GM12864 (cell line): Measurements from ENCODE around the gene FAM135A.

ENCODE experiments used
- DNase-seq: peaks from one replicate; pipeline ENCODE4 v3.0.0-alpha.2; 2011; ENCODE audit warnings: low read depth
- H3K4me3 ChIP-seq: 2 replicates; pipeline ENCODE4 v1.5.1; 2011; ENCODE audit warnings: mild to moderate bottlenecking, low read depth, low read length, control low read depth
- CTCF ChIP-seq: IDR thresholded peaks from 2 replicates; pipeline ENCODE4 v1.5.1; 2011; ENCODE audit warnings: low read depth, mild to moderate bottlenecking, moderate library complexity, low read length, control low read depth, inconsistent platforms; ENCODE audit errors: missing control alignments

The FAM135A gene

GRCh38 chr6:70524721-70525286 lies 111.5 kb downstream of the FAM135A start:
- no peak for DNase-seq
- H3K4me3 ChIP-seq = no peak overlapping the region
- no peak for TF ChIP-seq CTCF

- DNase-seq = no peak
- no peak for TF ChIP-seq CTCF
- no peak overlapping the region for H3K4me3 ChIP-seq
Measured at GRCh38 chr6:70527071-70527737, 113.9 kb downstream of the FAM135A start.

GRCh38 chr6:70530023-70530422 lies 116.7 kb downstream of the FAM135A start:
- no peak for DNase-seq
- H3K4me3 ChIP-seq = no peak overlapping the region
- TF ChIP-seq CTCF = no peak

- no peak for TF ChIP-seq CTCF
- no peak overlapping the region for H3K4me3 ChIP-seq
- DNase-seq = no peak
Measured at GRCh38 chr6:70531133-70531532, 117.8 kb downstream of the FAM135A start.

GRCh38 chr6:70537266-70537665 lies 124.0 kb downstream of the FAM135A start:
- H3K4me3 ChIP-seq = no peak overlapping the region
- DNase-seq = no peak
- no peak for TF ChIP-seq CTCF

GRCh38 chr6:70538376-70538775 lies 125.1 kb downstream of the FAM135A start:
- DNase-seq = no peak
- TF ChIP-seq CTCF = no peak

GRCh38 chr6:70547313-70547712 lies 134.0 kb downstream of the FAM135A start:
- DNase-seq = no peak
- no peak overlapping the region for H3K4me3 ChIP-seq
- TF ChIP-seq CTCF = peak; percentile 29

More at GRCh38 chr6:70538376-70538775, 125.1 kb downstream of the FAM135A start:
- H3K4me3 ChIP-seq = no peak overlapping the region
